ENCODE results near the gene GK.

DNA sequence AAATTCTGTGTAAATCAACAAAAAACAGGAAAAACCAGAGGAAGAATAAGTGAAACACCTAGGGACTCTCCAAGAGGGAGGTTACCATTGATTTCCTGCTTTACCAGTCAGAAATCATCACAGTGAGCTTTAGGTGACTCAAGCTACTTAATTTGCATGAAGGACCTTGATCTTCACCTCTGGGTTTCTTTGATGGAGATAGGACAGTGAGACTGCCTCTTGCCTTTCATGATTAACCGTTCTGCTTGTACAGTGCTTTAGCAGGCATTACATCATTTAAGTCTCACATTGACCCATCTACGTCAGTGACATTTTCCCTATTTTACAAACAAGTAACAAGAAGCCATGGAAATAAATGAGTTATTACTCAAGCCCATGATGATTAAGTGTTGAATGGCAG lies 3.4 kb upstream of the GK start:
- TF ChIP-seq, protein P1, sequence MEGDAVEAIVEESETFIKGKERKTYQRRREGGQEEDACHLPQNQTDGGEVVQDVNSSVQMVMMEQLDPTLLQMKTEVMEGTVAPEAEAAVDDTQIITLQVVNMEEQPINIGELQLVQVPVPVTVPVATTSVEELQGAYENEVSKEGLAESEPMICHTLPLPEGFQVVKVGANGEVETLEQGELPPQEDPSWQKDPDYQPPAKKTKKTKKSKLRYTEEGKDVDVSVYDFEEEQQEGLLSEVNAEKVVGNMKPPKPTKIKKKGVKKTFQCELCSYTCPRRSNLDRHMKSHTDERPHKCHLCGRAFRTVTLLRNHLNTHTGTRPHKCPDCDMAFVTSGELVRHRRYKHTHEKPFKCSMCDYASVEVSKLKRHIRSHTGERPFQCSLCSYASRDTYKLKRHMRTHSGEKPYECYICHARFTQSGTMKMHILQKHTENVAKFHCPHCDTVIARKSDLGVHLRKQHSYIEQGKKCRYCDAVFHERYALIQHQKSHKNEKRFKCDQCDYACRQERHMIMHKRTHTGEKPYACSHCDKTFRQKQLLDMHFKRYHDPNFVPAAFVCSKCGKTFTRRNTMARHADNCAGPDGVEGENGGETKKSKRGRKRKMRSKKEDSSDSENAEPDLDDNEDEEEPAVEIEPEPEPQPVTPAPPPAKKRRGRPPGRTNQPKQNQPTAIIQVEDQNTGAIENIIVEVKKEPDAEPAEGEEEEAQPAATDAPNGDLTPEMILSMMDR (IDR thresholded peaks at IDR 0.05), result no peak
- no peak for TF ChIP-seq ZFX (IDR thresholded peaks at IDR 0.05; ENCODE audit: borderline replicate concordance)

All from 22Rv1 (cell line).